ENCODE results near the gene KCNIP4.

GRCh38 chr4:21034728-21035127 lies 913.8 kb downstream of the KCNIP4 start:
- TF ChIP-seq CTCF (IDR thresholded peaks at IDR 0.05 in 8 of 11, conservative IDR thresholded peaks at IDR 0.05 in 3 of 11) = no peak
- no peak for TF ChIP-seq POLR2A (IDR thresholded peaks at IDR 0.05)
